Activated T-cell treated with anti-CD3 and anti-CD28 coated beads, Interleukin-2, amount 50 U/mL, for 24 hours (primary cell): ENCODE results near the gene TBC1D16.

Experiments
- DNase-seq: peaks from one replicate; pipeline ENCODE4 v3.0.0-alpha.2; 2020
- H3K27ac Mint-ChIP-seq: 2 replicates; pipeline ENCODE4 v1.8.0; 2020; ENCODE audit warnings: mild to moderate bottlenecking, mixed read lengths
- H3K27me3 Mint-ChIP-seq: 2 replicates; pipeline ENCODE4 v1.8.0; 2020; ENCODE audit warnings: mixed read lengths
- H3K36me3 Mint-ChIP-seq: 2 replicates; pipeline ENCODE4 v1.8.0; 2020; ENCODE audit warnings: low read depth, mixed read lengths
- H3K4me1 Mint-ChIP-seq: 2 replicates; pipeline ENCODE4 v1.8.0; 2020; ENCODE audit warnings: low read depth, mixed read lengths
- H3K4me3 Mint-ChIP-seq: 2 replicates; pipeline ENCODE4 v1.8.0; 2020; ENCODE audit warnings: mild to moderate bottlenecking, moderate library complexity, mixed read lengths
- H3K9me3 Mint-ChIP-seq: 2 replicates; pipeline ENCODE4 v1.8.0; 2020; ENCODE audit warnings: mixed read lengths

Gene TBC1D16

GRCh38 chr17:79946352-79947231 lies 89.1 kb downstream of the TBC1D16 start:
- no peak overlapping the region for H3K27ac Mint-ChIP-seq
- no peak overlapping the region for H3K4me3 Mint-ChIP-seq
- H3K4me1 Mint-ChIP-seq = peaks cover 9% of the 10 kb centered on the region
- no peaks in the 10 kb centered on the region for H3K9me3 Mint-ChIP-seq
- H3K36me3 Mint-ChIP-seq = no peaks in the 10 kb centered on the region
- peak; percentile 22 for DNase-seq
- no peaks in the 10 kb centered on the region for H3K27me3 Mint-ChIP-seq

GRCh38 chr17:79945591-79946255 lies 89.9 kb downstream of the TBC1D16 start:
- Mint-ChIP-seq H3K4me1 (peaks cover 9% of the 10 kb centered on the region), H3K27ac (no peak overlapping the region), H3K9me3 (no peaks in the 10 kb centered on the region), H3K36me3 (no peaks in the 10 kb centered on the region), H3K4me3 (no peak overlapping the region), H3K27me3 (no peaks in the 10 kb centered on the region)
- DNase-seq = peak; percentile 16

DNA sequence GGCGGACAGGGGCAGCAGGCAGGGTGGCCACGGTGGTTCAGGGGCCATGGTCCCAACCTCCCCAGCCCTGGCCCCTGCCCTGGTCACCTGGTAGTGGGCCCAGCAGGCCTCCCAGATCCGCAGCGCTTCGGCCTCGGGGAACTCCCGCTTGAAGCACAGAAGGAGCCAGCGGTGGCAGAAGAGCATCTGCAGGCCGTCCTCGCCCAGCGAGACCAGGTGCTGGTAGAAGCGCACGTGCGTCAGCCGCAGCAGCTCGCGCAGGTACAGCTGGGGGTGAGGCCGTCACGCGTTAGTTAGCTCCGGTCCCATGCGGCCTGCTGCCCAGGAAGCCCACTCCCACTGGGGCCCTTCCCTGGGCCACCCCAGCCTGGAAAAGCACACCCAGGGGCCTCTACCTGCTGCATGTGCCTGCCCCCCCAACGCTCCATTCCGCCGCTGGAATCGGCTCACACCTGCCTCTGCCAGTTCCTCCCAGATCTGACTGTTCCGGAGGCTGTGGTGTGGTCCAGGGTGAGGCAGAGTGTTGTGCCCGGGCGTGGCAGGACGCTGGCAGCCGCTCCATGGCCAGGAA lies 90.8 kb downstream of the TBC1D16 start:
- no peak overlapping the region for H3K27ac Mint-ChIP-seq
- no peaks in the 10 kb centered on the region for H3K9me3 Mint-ChIP-seq
- peaks cover 9% of the 10 kb centered on the region for H3K4me1 Mint-ChIP-seq
- DNase-seq = peak; percentile 17
- H3K4me3 Mint-ChIP-seq = no peak overlapping the region
- H3K36me3 Mint-ChIP-seq = no peaks in the 10 kb centered on the region
- no peaks in the 10 kb centered on the region for H3K27me3 Mint-ChIP-seq

DNA sequence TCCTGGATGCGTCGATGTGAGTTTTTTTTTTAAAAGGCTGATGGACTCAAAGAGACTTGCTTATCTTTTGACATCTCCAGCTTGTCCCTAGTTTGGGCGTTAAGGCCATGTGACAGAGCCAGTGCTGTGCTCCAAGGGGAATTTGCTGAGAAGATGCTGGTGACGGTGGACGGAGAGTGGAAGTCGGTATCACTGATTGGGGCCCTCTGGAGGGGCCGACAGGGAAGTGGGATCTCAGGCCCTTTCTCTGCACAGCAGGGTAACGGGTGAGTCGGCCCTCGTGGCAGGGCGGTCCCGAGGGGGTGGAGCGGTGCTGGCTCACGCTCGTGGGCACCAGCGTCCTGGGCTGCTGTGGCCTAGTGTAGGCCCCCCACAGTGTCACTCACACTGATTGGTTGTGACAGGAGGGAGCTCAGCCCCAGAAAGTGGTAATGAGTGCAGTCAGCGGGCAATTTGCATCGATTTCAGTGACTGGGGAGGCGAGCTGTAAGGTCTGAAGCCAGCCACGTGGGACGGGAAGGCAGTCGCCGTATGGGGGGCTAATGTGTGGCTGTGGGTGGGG lies 91.3 kb downstream of the TBC1D16 start:
- Mint-ChIP-seq H3K4me3 (no peak overlapping the region), H3K27ac (no peak overlapping the region), H3K9me3 (no peaks in the 10 kb centered on the region), H3K36me3 (no peaks in the 10 kb centered on the region), H3K4me1 (peaks cover 9% of the 10 kb centered on the region), H3K27me3 (no peaks in the 10 kb centered on the region)
- DNase-seq = no peak

GRCh38 chr17:79943347-79944241 lies 92.1 kb downstream of the TBC1D16 start:
- peak overlapping the region; percentile 29 for H3K27ac Mint-ChIP-seq

DNA sequence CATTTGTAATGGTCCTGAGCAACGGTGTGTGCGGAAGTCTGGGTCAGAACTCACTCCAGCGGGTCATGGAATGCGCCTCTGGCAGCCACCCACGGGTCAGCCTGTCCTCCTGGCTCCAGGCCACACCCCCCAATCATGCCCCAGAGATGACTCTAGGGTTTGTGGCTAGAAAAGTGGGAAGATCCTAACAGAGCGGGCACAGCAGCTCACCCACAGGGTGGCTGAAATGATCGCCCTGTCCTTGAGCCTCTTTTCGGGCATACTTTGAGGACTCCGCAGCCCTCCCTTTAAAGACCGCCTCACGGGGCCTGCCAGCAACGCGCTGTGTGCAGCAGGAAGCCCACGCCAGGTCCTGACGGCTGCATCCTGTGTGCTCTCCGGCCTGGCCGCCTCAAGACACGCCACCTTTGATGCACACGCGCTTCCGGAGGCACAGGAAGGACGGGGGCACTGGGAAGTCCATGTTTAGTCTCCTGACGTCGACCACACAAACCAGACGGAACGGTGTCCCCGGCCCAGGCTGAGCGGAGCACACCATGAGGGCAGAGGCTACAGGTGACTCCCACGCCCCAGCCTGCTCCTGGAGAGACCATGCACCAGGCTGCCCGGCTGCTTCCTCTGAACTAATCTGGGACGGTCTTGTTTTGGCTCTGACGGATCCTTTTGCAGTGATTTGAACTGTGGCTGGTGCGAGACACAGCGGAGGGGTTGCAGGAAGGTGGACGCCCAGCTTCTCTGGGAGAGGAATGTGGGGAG lies 92.9 kb downstream of the TBC1D16 start:
- Mint-ChIP-seq H3K27ac (peak overlapping the region; percentile 53), H3K9me3 (no peaks in the 10 kb centered on the region), H3K4me3 (no peak overlapping the region), H3K27me3 (peaks cover 10% of the 10 kb centered on the region), H3K4me1 (peaks cover 9% of the 10 kb centered on the region), H3K36me3 (no peaks in the 10 kb centered on the region)
- DNase-seq = peak; percentile 44

More at GRCh38 chr17:79943347-79944241, 92.1 kb downstream of the TBC1D16 start:
- Mint-ChIP-seq H3K9me3 (no peaks in the 10 kb centered on the region), H3K36me3 (no peaks in the 10 kb centered on the region), H3K4me1 (peaks cover 9% of the 10 kb centered on the region), H3K4me3 (no peak overlapping the region), H3K27me3 (peaks cover 4% of the 10 kb centered on the region)
- no peak for DNase-seq

DNA sequence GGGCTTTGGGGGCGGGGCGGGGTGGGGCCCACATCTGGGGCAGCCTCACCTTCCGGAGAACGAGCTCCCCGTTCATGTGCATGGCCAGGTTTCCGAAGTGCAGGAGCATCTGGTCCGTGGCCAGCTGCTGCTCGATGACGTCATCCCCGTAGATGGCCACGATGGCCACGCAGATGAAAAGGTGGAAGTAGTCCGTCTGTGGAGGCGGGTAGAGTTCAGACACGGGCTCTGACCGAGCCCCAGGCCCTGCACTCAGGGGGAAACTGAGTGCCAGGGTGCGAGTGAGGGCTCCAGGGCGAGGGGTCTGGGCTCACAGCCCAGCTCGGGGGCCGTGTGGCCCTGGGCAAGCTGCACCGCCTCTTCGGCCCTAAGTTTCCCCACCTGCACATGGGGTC lies 93.7 kb downstream of the TBC1D16 start:
- H3K9me3 Mint-ChIP-seq = no peaks in the 10 kb centered on the region
- DNase-seq = no peak
- peaks cover 15% of the 10 kb centered on the region for H3K27me3 Mint-ChIP-seq
- H3K4me1 Mint-ChIP-seq = peaks cover 11% of the 10 kb centered on the region
- no peak overlapping the region for H3K27ac Mint-ChIP-seq
- H3K36me3 Mint-ChIP-seq = no peaks in the 10 kb centered on the region
- no peak overlapping the region for H3K4me3 Mint-ChIP-seq

DNA sequence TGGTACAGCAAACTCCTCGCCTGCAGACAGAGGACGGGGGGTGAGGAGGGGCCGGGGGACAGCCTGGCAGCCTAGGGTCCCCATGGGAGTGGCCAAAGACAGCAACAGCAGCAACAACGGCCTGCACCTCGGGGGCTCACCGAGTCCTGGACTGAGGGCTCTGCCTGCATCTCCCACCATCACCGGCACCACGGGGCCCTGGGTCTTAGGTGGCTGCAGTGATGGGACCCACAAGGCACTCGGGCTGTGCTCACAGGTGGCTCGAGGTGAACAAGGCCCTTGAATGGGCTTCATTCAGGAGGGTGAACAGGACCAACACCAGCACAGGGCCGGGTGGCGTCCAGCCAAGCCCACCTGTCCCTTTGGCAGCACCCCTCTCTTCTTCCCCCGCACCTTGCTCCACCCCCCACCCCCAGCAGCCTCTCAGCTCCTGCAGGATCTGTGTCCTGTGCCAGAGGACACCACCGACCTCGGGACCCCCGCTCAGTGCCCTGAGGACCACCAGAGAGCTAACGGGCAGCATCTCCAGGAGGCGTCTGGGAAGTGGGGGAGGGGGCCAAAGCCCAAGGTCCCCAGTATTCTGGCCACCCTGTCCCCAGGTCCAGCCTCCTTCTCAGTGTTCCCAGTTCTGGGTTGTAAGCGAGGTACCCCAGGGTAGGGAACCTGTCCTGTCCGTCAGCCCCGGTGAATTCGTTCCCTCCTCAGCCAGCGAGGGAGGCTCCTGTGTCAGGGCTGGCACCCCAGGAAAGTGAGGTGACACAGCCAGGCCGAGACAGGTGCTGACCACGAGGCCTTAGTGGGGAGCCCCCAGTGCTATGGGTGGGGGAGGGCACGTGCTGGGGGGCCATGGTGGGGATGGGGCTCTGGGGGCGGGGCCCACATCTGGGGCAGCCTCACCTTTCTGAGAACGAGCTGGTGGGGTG lies 94.3 kb downstream of the TBC1D16 start:
- no peak overlapping the region for H3K27ac Mint-ChIP-seq
- no peak overlapping the region for H3K4me3 Mint-ChIP-seq
- H3K27me3 Mint-ChIP-seq = peaks cover 15% of the 10 kb centered on the region
- no peak for DNase-seq
- H3K36me3 Mint-ChIP-seq = no peaks in the 10 kb centered on the region
- H3K9me3 Mint-ChIP-seq = no peaks in the 10 kb centered on the region
- H3K4me1 Mint-ChIP-seq = peaks cover 11% of the 10 kb centered on the region

GRCh38 chr17:79940459-79941087 lies 95.1 kb downstream of the TBC1D16 start:
- H3K36me3 Mint-ChIP-seq = no peaks in the 10 kb centered on the region
- peaks cover 11% of the 10 kb centered on the region for H3K4me1 Mint-ChIP-seq
- DNase-seq = no peak
- peaks cover 15% of the 10 kb centered on the region for H3K27me3 Mint-ChIP-seq
- no peak overlapping the region for H3K27ac Mint-ChIP-seq
- no peak overlapping the region for H3K4me3 Mint-ChIP-seq
- no peaks in the 10 kb centered on the region for H3K9me3 Mint-ChIP-seq

DNA sequence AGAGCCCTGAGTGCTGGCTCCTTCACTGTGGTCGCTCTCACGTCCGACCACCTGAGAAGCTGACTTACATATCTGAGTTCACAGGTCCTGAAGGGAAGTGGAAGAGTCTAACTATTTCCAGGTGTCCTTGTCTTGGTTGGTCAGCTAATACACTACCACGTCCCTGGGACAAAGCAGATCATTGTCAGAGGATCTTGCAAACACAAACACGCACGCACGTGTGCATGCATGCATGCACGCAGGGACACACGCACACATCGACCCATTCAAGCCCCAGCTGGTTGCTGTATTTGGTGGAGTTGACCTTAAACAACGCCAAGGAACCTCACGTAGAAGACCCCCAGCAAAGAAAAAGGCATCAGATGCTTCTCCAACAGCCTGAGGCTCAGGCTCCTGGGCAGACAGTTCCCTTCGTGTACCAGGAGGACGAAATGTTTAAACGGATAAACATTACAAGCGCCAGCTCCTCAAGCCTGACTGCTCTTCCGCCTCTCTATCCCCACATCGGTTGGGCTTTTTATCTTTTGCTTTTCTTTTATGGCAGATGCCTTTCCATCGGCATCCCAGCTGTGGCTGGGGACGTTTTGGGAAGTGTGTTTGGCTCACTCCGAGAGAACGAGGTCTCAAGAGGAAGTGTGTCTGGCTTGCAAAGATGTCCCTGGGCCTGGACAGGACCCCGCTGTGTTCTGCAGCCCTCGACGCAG lies 95.8 kb downstream of the TBC1D16 start:
- Mint-ChIP-seq H3K9me3 (no peaks in the 10 kb centered on the region), H3K4me3 (no peak overlapping the region), H3K36me3 (no peaks in the 10 kb centered on the region), H3K27ac (no peak overlapping the region), H3K27me3 (peaks cover 18% of the 10 kb centered on the region), H3K4me1 (peaks cover 11% of the 10 kb centered on the region)
- DNase-seq = no peak

DNA sequence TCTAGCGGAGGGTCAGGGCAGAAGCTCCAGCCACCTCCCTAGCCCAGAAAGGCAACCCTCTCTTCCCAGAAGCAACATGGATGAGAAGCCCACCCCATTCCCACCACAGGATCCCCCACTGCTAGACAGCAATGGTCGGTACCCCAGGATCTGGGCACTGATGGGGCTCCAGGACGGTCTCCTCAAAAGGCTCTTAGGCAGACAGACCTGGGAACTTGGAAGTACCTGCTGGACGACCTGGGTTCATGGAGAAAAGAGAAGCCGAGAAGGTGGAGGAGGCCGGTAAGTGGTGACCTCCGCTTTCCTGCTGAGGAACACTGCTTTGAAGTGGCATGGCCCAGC lies 96.6 kb downstream of the TBC1D16 start:
- no peaks in the 10 kb centered on the region for H3K9me3 Mint-ChIP-seq
- no peaks in the 10 kb centered on the region for H3K36me3 Mint-ChIP-seq
- H3K27me3 Mint-ChIP-seq = peaks cover 25% of the 10 kb centered on the region
- no peak for DNase-seq
- no peak overlapping the region for H3K27ac Mint-ChIP-seq
- no peak overlapping the region for H3K4me3 Mint-ChIP-seq
- peaks cover 12% of the 10 kb centered on the region for H3K4me1 Mint-ChIP-seq
